Stomach (tissue), 19 donors: ENCODE data around the gene RFC5. TPM values are rescaled to one million over a fixed set of nuclear protein-coding genes. Genes with fewer than 3 reads are reported as not detected.

Experiments
- DNase-seq, 2 donors: peaks; one replicate each; pipeline versions ENCODE4 v3.0.0 to v3.0.0-alpha.2; 2013 to 2019
- H3K27ac ChIP-seq, 5 donors: fragments of 200-600 bp in 4 of 5; sonication (generic) in 4 of 5; one replicate each; pipeline ENCODE4 v1.5.1; 2013 to 2019; ENCODE audit warnings: mild to moderate bottlenecking in 1 of 5, moderate library complexity in 1 of 5
- H3K27me3 ChIP-seq, 3 donors: fragments of 200-600 bp; sonication (generic); one replicate each; pipeline ENCODE4 v1.5.1; 2017 to 2019; ENCODE audit warnings: mixed run types in 1 of 3
- H3K36me3 ChIP-seq, 4 donors: fragments of 200-600 bp; sonication (generic); 1 replicate in 3 of 4; 2 replicates in 1 of 4; pipeline ENCODE4 v1.5.1; 2016 to 2019
- H3K4me1 ChIP-seq, 4 donors: fragments of 200-600 bp; sonication (generic); one replicate each; pipeline ENCODE4 v1.5.1; 2016 to 2019
- H3K4me3 ChIP-seq, 4 donors: fragments of 200-600 bp; sonication (generic) in 3 of 4; one replicate each; pipeline ENCODE4 v1.5.1; 2016 to 2019; ENCODE audit warnings: mild to moderate bottlenecking in 1 of 4
- H3K9me3 ChIP-seq, 4 donors: fragments of 200-600 bp; sonication (generic); one replicate each; pipeline ENCODE4 v1.5.1; 2016 to 2019
- EP300 ChIP-seq: sonication (generic); formaldehyde crosslinking; IDR thresholded peaks from one replicate; pipeline ENCODE4 v1.6.1; 2017; ENCODE audit warnings: antibody characterized with exemption
- POLR2A ChIP-seq, 4 donors: fragments of 450-650 bp; IDR thresholded peaks; one replicate each; pipeline ENCODE4 v1.6.1; 2016; ENCODE audit warnings: antibody characterized with exemption in 4 of 4, control low read depth in 2 of 4, mild to moderate bottlenecking in 1 of 4, moderate library complexity in 1 of 4
- POLR2AphosphoS5 ChIP-seq, 3 donors: sonication (generic); formaldehyde crosslinking; IDR thresholded peaks; one replicate each; pipeline ENCODE4 v1.6.1; 2016; ENCODE audit warnings: antibody characterized with exemption in 3 of 3
- WGBS, 5 donors: extraction: QIAGEN DNeasy Blood & Tissue Kit in 3 of 5; methylation state at CpG; one replicate each; pipeline versions ENCODE4 v1.1.5 to v1.1.7; 2013 to 2018; 5-methylcytosine and 5-hydroxymethylcytosine counted together
- intact Hi-C: fragments of 100-400 bp; cut with DNase I; formaldehyde crosslinking; loops from one replicate; pipeline ENCODE4 v1.15.1; 2023; ENCODE audit warnings: low total_unique reads
- long read RNA-seq, 10 donors: transcript quantifications; one replicate each; lab custom pipeline, GENCODE V29; 2026
- polyA plus RNA-seq, 3 donors: library from polyadenylated mRNA; stranded (reverse); fragments of 200-250 nt; gene quantifications; one replicate each; pipeline ENCODE4 v1.2.3, GENCODE V29; 2013
- total RNA-seq, 5 donors: library from RNA; depleted of rRNA; stranded (reverse); fragments of >200 nt; gene quantifications; one replicate each; pipeline versions ENCODE4 v1.1.0 to v1.2.3, GENCODE V29; 2014 to 2016
- TF ChIP-seq, protein P1 (sequence below), 7 experiments: fragments of 450-650 bp in 4 of 7; fragments of 200-600 bp in 3 of 7; sonication (generic) in 3 of 7; IDR thresholded peaks; one replicate each; pipeline ENCODE4 v1.5.1; 2016 to 2019; ENCODE audit warnings: antibody characterized with exemption in 7 of 7, control low read depth in 2 of 7, mild to moderate bottlenecking in 1 of 7
- donor health status: healthy with polysubstance abuse.
- donor health status: Bipolar disorder and iron deficiency.
- donor health status: healthy.

The RFC5 gene, protein sequence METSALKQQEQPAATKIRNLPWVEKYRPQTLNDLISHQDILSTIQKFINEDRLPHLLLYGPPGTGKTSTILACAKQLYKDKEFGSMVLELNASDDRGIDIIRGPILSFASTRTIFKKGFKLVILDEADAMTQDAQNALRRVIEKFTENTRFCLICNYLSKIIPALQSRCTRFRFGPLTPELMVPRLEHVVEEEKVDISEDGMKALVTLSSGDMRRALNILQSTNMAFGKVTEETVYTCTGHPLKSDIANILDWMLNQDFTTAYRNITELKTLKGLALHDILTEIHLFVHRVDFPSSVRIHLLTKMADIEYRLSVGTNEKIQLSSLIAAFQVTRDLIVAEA
- total RNA-seq (100 to 1,000 TPM in 1 of 5 donors, 10 to 100 TPM in 2, 1 to 10 TPM in 1, not detected in 1; 1.3 to 238 (median 20.6) TPM), polyA plus RNA-seq (10 to 100 TPM in 1 of 3 donors, 1 to 10 TPM in 2; 7.1 to 10.7 (median 9.0) TPM)
- long read RNA-seq, donor 1, partial matches to known transcripts = 0 of 1 reads
- long read RNA-seq, donor 1, other reads (novel, unspliced or antisense) = 0 of 1 reads
- long read RNA-seq, donor 2, partial matches to known transcripts = 0 of 1 reads
- long read RNA-seq, donor 2, other reads (novel, unspliced or antisense) = 0 of 1 reads
- long read RNA-seq, donor 3, partial matches to known transcripts = 0 of 8 reads
- long read RNA-seq, donor 3, other reads (novel, unspliced or antisense) = 8 of 8 reads
- long read RNA-seq, donor 4 = 0 reads
- long read RNA-seq, donor 5, partial matches to known transcripts = 0 of 2 reads
- long read RNA-seq, donor 5, other reads (novel, unspliced or antisense) = 0 of 2 reads
- long read RNA-seq, donor 6, transcript RFC5-204 (11 exons, 1,655 nt) = major isoform, 10 of 11 reads
- long read RNA-seq, donor 6, partial matches to known transcripts = 0 of 11 reads
- long read RNA-seq, donor 6, other reads (novel, unspliced or antisense) = 0 of 11 reads
- long read RNA-seq, donor 7, partial matches to known transcripts = 0 of 4 reads
- long read RNA-seq, donor 7, other reads (novel, unspliced or antisense) = 0 of 4 reads
- long read RNA-seq, donor 8, partial matches to known transcripts = 0 of 3 reads
- long read RNA-seq, donor 8, other reads (novel, unspliced or antisense) = 0 of 3 reads
- long read RNA-seq, donor 9, partial matches to known transcripts = 10 of 22 reads
- long read RNA-seq, donor 9, other reads (novel, unspliced or antisense) = 8 of 22 reads
- long read RNA-seq, donor 10, partial matches to known transcripts = 0 of 2 reads
- long read RNA-seq, donor 10, other reads (novel, unspliced or antisense) = 0 of 2 reads

DNA sequence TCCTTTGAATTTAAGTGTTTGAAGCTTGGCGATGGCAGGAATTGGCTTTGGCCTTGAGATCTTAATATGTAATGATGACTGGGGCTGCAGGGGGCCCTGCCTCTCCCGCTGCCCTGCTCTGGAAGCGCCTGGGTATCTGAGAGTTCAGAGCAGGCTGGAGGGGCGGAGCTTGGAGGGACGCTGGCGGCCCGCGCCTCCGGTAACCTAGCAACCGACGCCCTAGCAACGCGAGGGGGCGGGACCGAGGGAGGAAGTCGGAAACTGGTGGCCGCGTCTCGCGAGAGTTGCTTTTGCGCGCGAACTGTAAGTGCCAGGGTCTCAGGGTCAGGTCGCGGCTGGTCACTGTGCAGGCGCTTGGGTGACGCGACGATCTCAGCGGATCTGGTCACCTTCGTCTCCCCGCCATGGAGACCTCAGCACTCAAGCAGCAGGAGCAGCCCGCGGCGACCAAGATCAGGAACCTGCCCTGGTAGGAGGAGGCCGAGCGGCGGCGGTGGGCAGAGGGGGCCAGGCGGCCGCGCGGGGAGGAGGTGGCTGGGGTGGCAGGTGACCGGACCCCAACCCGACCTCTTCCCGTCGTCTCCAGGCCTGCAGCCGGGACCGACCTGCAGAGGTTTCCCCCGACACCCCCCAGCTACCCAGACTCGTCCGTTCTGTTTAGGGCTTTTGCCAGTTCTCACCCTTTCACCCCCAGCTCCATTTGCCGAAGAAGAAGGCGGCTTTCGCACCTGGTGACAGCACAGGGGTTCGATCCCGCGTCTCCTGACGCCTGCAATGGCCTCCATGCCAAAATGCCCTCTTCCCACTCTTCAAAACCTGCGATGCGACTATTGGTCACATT, at the start of gene RFC5:
Gene RFC5 (plus strand): TSS at position 280 of the 841 bp plus-strand sequence. CDS start 125 bp downstream, at position 405.
- no peaks in the 10 kb centered on the region for H3K27me3 ChIP-seq
- H3K4me1 ChIP-seq = peaks cover 6 to 24% (median 18%) of the 10 kb centered on the region in 4 donors
- intact Hi-C loops = no loop called here
- TF ChIP-seq POLR2AphosphoS5 (IDR thresholded peaks at IDR 0.05) = peak in 2 of 3 donors; percentile 5 to 71
- TF ChIP-seq, protein P1, sequence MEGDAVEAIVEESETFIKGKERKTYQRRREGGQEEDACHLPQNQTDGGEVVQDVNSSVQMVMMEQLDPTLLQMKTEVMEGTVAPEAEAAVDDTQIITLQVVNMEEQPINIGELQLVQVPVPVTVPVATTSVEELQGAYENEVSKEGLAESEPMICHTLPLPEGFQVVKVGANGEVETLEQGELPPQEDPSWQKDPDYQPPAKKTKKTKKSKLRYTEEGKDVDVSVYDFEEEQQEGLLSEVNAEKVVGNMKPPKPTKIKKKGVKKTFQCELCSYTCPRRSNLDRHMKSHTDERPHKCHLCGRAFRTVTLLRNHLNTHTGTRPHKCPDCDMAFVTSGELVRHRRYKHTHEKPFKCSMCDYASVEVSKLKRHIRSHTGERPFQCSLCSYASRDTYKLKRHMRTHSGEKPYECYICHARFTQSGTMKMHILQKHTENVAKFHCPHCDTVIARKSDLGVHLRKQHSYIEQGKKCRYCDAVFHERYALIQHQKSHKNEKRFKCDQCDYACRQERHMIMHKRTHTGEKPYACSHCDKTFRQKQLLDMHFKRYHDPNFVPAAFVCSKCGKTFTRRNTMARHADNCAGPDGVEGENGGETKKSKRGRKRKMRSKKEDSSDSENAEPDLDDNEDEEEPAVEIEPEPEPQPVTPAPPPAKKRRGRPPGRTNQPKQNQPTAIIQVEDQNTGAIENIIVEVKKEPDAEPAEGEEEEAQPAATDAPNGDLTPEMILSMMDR (IDR thresholded peaks at IDR 0.05) = no peak
- peaks cover 16 to 29% (median 28%) of the 10 kb centered on the region in 4 donors for H3K36me3 ChIP-seq
- 0 to 1% (median 0%) methylated on average over 26 to 61 of the region's 61 CpGs for WGBS, 5 donors
- H3K9me3 ChIP-seq = no peaks in the 10 kb centered on the region
- peak; percentile 99 for DNase-seq
- peak within 1 kb of the TSS; percentile 90 to 96 (median 92) for H3K4me3 ChIP-seq
- H3K27ac ChIP-seq = peak within 1 kb of the TSS in 4 of 5 donors; percentile 41 to 84 (median 81)

DNA sequence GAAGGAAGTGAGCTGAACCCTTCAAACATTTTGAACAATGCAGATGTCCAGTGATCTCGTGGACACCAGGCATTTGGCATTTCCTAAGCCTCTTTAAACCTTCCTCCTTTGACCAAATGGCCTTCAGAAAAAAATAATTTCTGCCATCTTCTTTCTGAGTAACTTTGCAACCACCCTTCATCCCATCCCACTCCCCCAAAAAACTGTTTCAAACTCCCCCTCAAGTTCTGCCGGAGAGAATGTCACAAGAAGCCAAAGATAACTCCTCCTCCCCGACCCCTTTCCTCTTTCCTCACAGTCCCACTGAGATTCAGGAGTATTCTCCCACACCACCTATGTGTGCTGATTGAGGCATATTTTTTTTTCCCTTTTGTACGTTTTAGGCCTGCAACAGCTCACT, 49.5 kb upstream of the RFC5 start:
- no peak overlapping the region for H3K27ac ChIP-seq
- peaks cover 0 to 57% (median 25%) of the 10 kb centered on the region in 3 donors for H3K27me3 ChIP-seq
- H3K36me3 ChIP-seq = no peaks in the 10 kb centered on the region
- H3K9me3 ChIP-seq = peaks cover 0 to 16% (median 11%) of the 10 kb centered on the region in 4 donors
- intact Hi-C loops = no loop called here
- WGBS, 5 donors = 38 to 55% (median 50%) methylated on average over 4 of the region's 4 CpGs
- TF ChIP-seq, protein P1 (IDR thresholded peaks at IDR 0.05) = no peak
- no peak for TF ChIP-seq EP300
- TF ChIP-seq POLR2AphosphoS5 (IDR thresholded peaks at IDR 0.05) = no peak
- no peak for TF ChIP-seq POLR2A (IDR thresholded peaks at IDR 0.05)
- no peak overlapping the region for H3K4me3 ChIP-seq
- DNase-seq = no peak
- peaks cover 0 to 19% (median 13%) of the 10 kb centered on the region in 4 donors for H3K4me1 ChIP-seq

DNA sequence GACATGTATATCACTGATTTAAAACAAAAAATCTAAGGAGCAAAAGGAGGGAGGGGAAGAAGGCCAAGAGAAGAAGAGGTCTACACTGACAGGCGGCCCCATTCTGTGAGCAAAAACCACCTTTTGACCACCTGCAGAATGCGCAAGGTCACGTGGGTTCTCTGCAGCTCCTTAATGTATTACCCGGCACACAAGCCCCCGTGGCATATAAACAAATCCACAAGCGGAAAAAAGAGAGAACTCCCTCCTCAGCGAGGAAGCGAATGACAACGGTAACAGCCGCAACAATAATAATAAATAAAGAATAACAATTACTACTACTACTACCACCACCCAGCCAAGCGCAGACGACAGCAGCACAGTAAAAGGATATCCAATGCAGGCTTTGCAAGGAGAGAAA, 49.0 kb upstream of the RFC5 start:
- no peaks in the 10 kb centered on the region for H3K36me3 ChIP-seq
- H3K27me3 ChIP-seq = peaks cover 0 to 57% (median 25%) of the 10 kb centered on the region in 3 donors
- no peak for DNase-seq
- no peak overlapping the region for H3K4me3 ChIP-seq
- intact Hi-C loops = no loop called here
- H3K9me3 ChIP-seq = peaks cover 0 to 16% (median 13%) of the 10 kb centered on the region in 4 donors
- WGBS, 5 donors = 27 to 40% (median 32%) methylated on average over 12 of the region's 12 CpGs
- TF ChIP-seq, protein P1 (IDR thresholded peaks at IDR 0.05) = no peak
- TF ChIP-seq POLR2A (IDR thresholded peaks at IDR 0.05) (no peak), EP300 (no peak), POLR2AphosphoS5 (IDR thresholded peaks at IDR 0.05) (no peak)
- H3K4me1 ChIP-seq = peaks cover 0 to 19% (median 13%) of the 10 kb centered on the region in 4 donors
- no peak overlapping the region for H3K27ac ChIP-seq
